Effector memory CD4-positive, alpha-beta T cell (primary cell): ENCODE results near the gene BCL10.

Source experiments
- DNase-seq, 3 donors: peaks; one replicate each; pipeline ENCODE4 v3.0.0-alpha.2; 2020
- H3K27ac ChIP-seq: 2 replicates; pipeline ENCODE4 v1.7.0; 2013; ENCODE audit warnings: mild to moderate bottlenecking, low read length, moderate library complexity; ENCODE audit not compliant: insufficient read depth, poor library complexity, severe bottlenecking
- H3K27me3 ChIP-seq: replicated peaks from 2 replicates; pipeline ENCODE4 v1.7.0; 2013; ENCODE audit warnings: mild to moderate bottlenecking, low read length; ENCODE audit not compliant: insufficient read depth, control insufficient read depth, poor library complexity, severe bottlenecking
- H3K36me3 ChIP-seq: 2 replicates; pipeline ENCODE4 v1.7.0; 2013; ENCODE audit warnings: mild to moderate bottlenecking, low read length, moderate library complexity; ENCODE audit not compliant: control insufficient read depth, insufficient read depth
- H3K4me1 ChIP-seq: 2 replicates; pipeline ENCODE4 v1.7.0; 2013; ENCODE audit warnings: low read length, mild to moderate bottlenecking; ENCODE audit not compliant: control insufficient read depth, insufficient read depth, poor library complexity, severe bottlenecking
- H3K4me3 ChIP-seq: 2 replicates; pipeline ENCODE4 v1.7.0; 2013; ENCODE audit warnings: low read length, low read depth, mild to moderate bottlenecking; ENCODE audit not compliant: insufficient read depth, poor library complexity, severe bottlenecking
- H3K9me3 ChIP-seq: 2 replicates; pipeline ENCODE4 v1.7.0; 2013; ENCODE audit warnings: mild to moderate bottlenecking, low read length, moderate library complexity; ENCODE audit not compliant: control insufficient read depth

BCL10 gene

DNA sequence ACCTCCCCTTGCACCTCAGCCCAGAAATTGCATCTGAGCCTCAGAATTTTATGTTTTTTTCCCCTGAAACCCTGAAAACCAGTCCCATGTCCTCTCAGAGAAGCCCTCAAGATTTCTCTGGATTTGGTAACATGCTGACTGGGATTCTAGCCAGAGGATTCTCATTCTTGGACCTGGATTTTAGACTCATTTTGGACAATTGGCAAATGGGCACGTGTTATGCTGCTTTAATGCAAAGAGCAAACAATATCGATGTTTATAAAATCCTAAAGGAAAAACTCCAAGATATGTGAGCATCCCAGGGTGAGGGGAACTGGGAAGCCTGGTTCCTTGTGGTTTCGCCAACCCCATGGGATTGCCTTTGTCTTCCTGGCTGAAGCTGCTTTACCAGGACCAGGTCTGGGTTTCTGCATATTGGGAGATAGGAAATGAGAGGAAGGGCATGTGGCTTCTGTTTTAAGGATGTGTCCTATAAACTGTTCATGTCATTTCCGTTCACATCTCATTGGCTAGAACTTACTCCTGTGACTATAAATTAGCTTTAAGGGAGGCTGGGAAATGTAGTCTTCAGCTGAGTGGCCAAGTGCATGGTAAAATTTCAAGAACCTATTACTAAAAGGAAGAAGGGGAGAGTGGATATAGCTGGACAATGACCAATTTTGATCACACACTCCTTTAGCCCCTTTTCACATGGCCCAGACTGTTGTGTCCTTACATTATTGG, 27.2 kb upstream of the BCL10 start:
- Histone ChIP-seq H3K27me3 (no peaks in the 10 kb centered on the region), H3K27ac (no peak overlapping the region), H3K4me1 (no peaks in the 10 kb centered on the region), H3K36me3 (no peaks in the 10 kb centered on the region), H3K9me3 (no peaks in the 10 kb centered on the region), H3K4me3 (no peak overlapping the region)
- no peak for DNase-seq

DNA sequence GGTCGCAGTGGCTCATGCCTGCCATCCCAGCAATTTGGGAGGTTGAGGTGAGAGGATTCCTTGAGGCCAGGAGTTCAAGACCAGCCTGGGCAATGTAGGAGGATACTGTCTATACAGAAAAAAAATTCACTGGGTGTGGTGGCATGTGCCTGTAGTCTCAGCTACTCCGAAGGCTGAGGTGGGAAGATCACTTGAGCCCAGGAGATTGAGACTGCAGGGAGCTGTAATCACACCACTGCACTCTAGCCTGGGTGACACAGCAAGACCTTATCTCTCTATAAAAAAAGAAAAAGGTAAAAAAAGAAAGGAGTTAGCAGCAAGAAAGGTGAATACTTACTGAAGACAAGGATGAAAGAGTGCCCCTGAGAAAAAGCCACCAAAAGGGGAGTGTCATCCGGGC, 23.7 kb upstream of the BCL10 start:
- H3K27me3 ChIP-seq = no peaks in the 10 kb centered on the region
- no peak for DNase-seq
- H3K36me3 ChIP-seq = no peaks in the 10 kb centered on the region
- H3K9me3 ChIP-seq = no peaks in the 10 kb centered on the region
- no peak overlapping the region for H3K4me3 ChIP-seq
- peaks cover 7% of the 10 kb centered on the region for H3K4me1 ChIP-seq
- no peak overlapping the region for H3K27ac ChIP-seq

DNA sequence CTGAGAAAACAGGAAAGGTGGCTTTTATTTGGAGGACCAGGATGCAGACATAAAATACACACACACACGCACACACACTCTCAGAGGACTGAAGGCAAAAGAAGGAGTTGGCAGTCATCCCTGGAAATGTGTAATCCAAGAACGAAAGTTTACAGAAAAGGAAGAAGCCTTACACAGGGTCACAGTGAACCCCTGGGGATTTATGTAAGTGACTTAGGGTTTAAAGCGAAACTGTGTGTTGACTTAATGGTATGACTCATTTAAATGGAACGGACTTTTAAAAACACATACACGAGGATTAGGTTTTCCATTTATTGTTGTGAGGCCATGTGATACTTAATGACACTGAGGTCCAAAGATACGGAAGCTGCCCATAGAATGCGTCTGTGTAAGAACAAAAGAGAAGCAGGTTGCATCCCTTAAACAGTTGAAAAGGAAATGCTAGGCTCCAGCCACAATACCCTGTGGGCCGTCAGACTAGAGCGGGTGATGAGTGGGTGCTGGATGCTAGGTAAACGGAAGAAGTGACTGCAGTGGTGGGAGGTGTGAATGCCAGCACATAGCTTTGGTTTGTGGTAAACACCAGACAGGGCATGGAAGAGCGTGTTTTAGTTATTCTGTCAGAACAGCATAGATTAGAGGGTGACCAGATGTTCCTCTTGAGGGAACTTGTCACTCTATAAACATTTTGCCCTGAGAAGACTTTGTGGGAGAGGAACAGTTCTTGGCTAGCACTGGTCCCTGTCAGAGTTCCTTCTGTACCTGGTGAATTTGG, 21.6 kb upstream of the BCL10 start:
- no peaks in the 10 kb centered on the region for H3K9me3 ChIP-seq
- H3K4me3 ChIP-seq = no peak overlapping the region
- H3K27ac ChIP-seq = no peak overlapping the region
- H3K27me3 ChIP-seq = no peaks in the 10 kb centered on the region
- peak; percentile 25 to 57 (median 51) for DNase-seq
- no peaks in the 10 kb centered on the region for H3K36me3 ChIP-seq
- H3K4me1 ChIP-seq = peaks cover 7% of the 10 kb centered on the region

DNA sequence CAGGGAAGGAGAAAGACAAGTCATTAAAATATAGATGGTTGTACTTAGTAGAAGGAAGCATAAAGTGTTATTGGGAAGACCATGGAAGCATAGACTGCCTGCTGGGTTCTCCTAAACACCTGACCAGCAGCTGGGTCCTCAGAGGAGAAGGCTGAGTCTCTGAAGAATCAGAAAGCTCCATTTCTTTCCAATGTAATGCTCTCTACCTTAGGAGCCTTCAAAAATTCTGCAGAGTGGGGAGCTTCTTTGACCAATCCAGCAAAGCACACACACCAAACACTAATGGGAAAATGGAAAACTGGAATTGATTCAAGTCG, 21.1 kb upstream of the BCL10 start:
- Histone ChIP-seq H3K9me3 (no peaks in the 10 kb centered on the region), H3K27ac (no peak overlapping the region), H3K4me3 (no peak overlapping the region)

DNA sequence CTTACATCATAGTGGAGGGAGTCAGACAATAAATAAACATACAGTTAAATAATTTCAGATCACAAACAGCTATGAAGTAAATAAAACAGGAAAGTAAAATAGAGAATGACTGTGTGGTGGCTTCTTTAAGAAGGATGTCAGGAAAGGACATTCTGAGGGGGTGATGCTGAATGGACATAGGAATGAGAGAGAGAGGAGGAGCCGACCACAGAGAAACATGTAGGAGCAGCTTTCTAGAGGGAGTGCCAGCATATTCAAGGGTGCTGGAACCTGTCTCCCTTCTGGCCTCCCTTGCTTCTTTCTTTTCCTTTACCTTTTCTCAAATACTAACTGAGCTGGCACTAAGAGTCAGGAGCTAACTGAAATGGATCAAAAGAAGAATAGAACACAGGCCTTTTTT, 20.5 kb upstream of the BCL10 start:
- Histone ChIP-seq H3K27me3 (no peaks in the 10 kb centered on the region), H3K4me1 (peaks cover 7% of the 10 kb centered on the region), H3K9me3 (no peaks in the 10 kb centered on the region), H3K36me3 (no peaks in the 10 kb centered on the region), H3K4me3 (no peak overlapping the region), H3K27ac (no peak overlapping the region)
- no peak for DNase-seq

More for the DNA sequence above, 21.1 kb upstream of the BCL10 start:
- no peak for DNase-seq
- Histone ChIP-seq H3K27me3 (no peaks in the 10 kb centered on the region), H3K36me3 (no peaks in the 10 kb centered on the region), H3K4me1 (peaks cover 7% of the 10 kb centered on the region)

DNA sequence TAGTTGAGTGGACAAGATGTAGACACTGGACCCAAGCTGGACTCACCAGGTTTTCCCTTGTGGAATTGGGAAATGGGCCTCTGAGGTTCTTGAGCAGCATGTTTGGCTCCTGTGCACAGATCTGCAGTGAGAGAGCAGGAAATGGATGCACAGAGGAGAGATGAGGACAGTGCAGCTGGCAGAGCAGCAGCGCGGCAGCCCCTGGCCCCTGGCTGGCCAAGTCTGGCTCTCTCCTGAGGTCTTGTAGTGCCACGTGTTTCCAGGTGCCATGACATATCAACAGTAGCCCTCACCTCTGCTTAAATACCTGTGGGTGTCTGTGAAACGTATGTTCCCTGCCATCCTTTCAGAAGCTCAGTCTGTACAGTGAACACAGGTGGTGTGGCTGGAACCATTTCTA, 19.2 kb upstream of the BCL10 start:
- no peak overlapping the region for H3K27ac ChIP-seq
- H3K9me3 ChIP-seq = no peaks in the 10 kb centered on the region
- no peak for DNase-seq
- H3K4me3 ChIP-seq = no peak overlapping the region
- H3K4me1 ChIP-seq = peaks cover 7% of the 10 kb centered on the region
- H3K27me3 ChIP-seq = no peaks in the 10 kb centered on the region
- no peaks in the 10 kb centered on the region for H3K36me3 ChIP-seq

DNA sequence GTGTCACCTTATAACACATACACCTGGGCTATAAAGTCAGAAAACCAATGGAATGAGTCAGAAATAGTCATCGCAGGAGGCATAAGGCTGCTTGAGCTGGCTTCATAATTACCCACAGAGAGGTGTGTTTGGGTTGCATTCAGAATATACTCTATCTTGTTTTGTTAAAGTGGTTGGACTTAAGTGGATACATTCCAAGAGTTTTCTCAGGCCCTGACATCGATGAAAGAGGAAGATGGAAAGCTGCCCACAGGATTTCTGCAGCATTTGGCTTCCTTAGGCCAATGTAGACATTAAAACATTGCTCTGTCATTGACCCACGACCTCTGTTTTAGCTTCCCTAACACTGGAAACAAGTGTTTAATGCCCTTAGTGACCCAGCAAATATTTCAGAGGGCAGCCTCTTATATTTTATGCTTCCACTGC, 18.6 kb upstream of the BCL10 start:
- Histone ChIP-seq H3K9me3 (no peaks in the 10 kb centered on the region), H3K4me3 (no peak overlapping the region), H3K36me3 (no peaks in the 10 kb centered on the region), H3K27ac (no peak overlapping the region), H3K27me3 (no peaks in the 10 kb centered on the region), H3K4me1 (peaks cover 7% of the 10 kb centered on the region)
- no peak for DNase-seq

DNA sequence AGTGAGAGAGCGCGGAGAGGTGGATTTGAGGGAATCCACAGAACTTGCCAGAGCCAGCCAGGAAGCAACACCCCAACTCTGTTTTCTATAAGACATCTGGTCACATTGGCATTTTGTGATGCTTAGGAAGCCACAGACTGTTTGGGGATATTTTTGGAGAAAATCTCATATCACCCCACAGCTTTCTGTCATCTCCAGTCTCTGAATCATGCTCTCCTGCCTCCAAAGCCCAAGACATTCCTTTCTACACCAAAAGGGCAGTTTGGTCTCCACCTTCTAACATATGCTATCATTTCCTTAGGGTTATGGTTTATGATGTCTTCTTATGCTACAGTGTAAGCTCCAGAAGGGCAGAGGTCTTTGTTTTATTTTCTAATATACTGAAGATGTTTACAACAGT, 14.4 kb upstream of the BCL10 start:
- H3K36me3 ChIP-seq = no peaks in the 10 kb centered on the region
- H3K27me3 ChIP-seq = no peaks in the 10 kb centered on the region
- H3K27ac ChIP-seq = no peak overlapping the region
- H3K4me3 ChIP-seq = no peak overlapping the region
- no peaks in the 10 kb centered on the region for H3K9me3 ChIP-seq
- no peak for DNase-seq
- H3K4me1 ChIP-seq = no peaks in the 10 kb centered on the region

DNA sequence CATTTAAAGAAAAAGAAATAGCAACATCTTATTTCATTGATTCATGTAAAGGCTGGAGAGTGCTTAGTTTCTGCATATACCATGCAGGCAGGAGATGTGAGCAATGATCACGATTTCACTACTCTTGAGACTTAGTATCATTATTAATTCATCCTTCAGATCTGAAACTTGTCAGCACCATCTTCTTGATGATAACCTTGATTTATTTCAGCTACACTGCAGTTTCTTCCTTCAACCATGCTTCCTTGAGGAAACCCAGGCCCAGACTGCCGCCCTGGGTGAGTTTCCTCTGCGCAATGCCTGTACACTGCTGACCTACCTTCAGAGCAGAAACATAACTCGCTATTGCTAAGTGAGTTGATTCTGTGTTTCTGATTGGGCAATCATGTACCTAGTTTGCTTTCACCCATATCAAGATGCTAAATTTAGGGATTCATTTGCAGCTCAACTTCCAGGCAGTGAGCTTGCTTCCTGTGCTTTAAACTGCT, 13.5 kb upstream of the BCL10 start:
- Histone ChIP-seq H3K4me3 (no peak overlapping the region), H3K27me3 (no peaks in the 10 kb centered on the region), H3K27ac (no peak overlapping the region), H3K36me3 (no peaks in the 10 kb centered on the region), H3K4me1 (no peaks in the 10 kb centered on the region), H3K9me3 (no peaks in the 10 kb centered on the region)
- DNase-seq = no peak

DNA sequence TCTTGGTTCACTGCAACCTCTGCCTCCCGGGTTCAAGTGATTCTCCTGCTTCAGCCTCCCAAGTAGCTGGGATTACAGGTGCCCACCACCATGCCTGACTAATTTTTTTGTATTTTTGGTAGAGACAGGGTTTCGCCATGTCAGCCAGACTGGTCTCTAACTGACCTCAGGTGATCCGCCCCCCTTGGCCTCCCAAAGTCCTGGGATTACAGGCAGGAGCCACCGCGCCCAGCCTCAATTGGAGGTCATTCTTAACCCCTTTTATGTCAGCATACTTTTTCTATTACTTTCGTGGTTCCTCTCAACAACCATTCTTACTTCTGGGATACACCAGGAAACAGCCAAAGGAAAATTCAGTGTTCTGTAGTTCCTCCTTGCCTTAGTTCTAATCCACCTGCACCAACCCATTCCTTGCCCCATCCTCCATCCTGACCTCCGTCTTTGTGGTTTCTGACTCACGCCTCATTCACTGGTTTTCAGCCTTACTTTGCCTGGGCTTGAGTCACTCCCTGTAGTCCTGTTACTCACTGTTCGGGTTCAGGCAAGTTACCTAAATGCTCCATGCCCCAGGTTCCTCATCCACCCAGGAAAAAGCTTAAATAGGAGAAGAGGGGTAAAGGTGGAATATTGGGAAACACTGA, 12.9 kb upstream of the BCL10 start:
- no peak overlapping the region for H3K27ac ChIP-seq
- H3K36me3 ChIP-seq = no peaks in the 10 kb centered on the region
- DNase-seq = no peak
- no peaks in the 10 kb centered on the region for H3K27me3 ChIP-seq
- no peaks in the 10 kb centered on the region for H3K4me1 ChIP-seq
- no peaks in the 10 kb centered on the region for H3K9me3 ChIP-seq
- H3K4me3 ChIP-seq = no peak overlapping the region
